Trophoblast cell (in vitro differentiated cells and primary cell): Measurements from ENCODE around the gene RGS1.

Source experiments
- DNase-seq, 2 donors: peaks; one replicate each; pipeline ENCODE4 v3.0.0-alpha.2; 2016
- H2AFZ ChIP-seq: 2 replicates; pipeline ENCODE4 v1.6.1; 2013; ENCODE audit warnings: low read length, moderate library complexity, mild to moderate bottlenecking; ENCODE audit not compliant: insufficient read depth, poor library complexity
- H2AK5ac ChIP-seq: 2 replicates; pipeline ENCODE4 v1.6.1; 2013; ENCODE audit warnings: mild to moderate bottlenecking, low read length
- H2BK120ac ChIP-seq: 2 replicates; pipeline ENCODE4 v1.6.1; 2013; ENCODE audit warnings: low read length, mild to moderate bottlenecking, moderate library complexity; ENCODE audit not compliant: insufficient read depth, poor library complexity
- H2BK12ac ChIP-seq: 2 replicates; pipeline ENCODE4 v1.6.1; 2013; ENCODE audit warnings: mild to moderate bottlenecking, low read length, moderate library complexity
- H2BK5ac ChIP-seq: 2 replicates; pipeline ENCODE4 v1.6.1; 2013; ENCODE audit warnings: low read length, low read depth, moderate library complexity, mild to moderate bottlenecking; ENCODE audit not compliant: poor library complexity
- H3K14ac ChIP-seq: 2 replicates; pipeline ENCODE4 v1.6.1; 2013; ENCODE audit warnings: mild to moderate bottlenecking, low read length
- H3K18ac ChIP-seq: 2 replicates; pipeline ENCODE4 v1.6.1; 2013; ENCODE audit warnings: mild to moderate bottlenecking, low read length
- H3K23ac ChIP-seq: 2 replicates; pipeline ENCODE4 v1.6.1; 2013; ENCODE audit warnings: low read length
- H3K27ac ChIP-seq: 2 replicates; pipeline ENCODE4 v1.5.1; 2013; ENCODE audit warnings: low read depth, mild to moderate bottlenecking, inconsistent platforms, low read length, moderate library complexity
- H3K27me3 ChIP-seq: 2 replicates; pipeline ENCODE4 v1.6.1; 2013; ENCODE audit warnings: inconsistent platforms, mild to moderate bottlenecking, low read length, moderate library complexity; ENCODE audit not compliant: insufficient read depth
- H3K36me3 ChIP-seq, 2 experiments: 1 replicate in 1 of 2; 2 replicates in 1 of 2; pipeline ENCODE4 v1.6.1; 2013; ENCODE audit warnings: low read length in 2 of 2, mild to moderate bottlenecking in 2 of 2, moderate library complexity in 1 of 2; ENCODE audit not compliant: insufficient read depth in 2 of 2, control insufficient read depth in 1 of 2
- H3K4ac ChIP-seq: 2 replicates; pipeline ENCODE4 v1.6.1; 2013; ENCODE audit warnings: low read depth, mild to moderate bottlenecking, low read length, moderate library complexity
- H3K4me1 ChIP-seq, 2 experiments: 1 replicate in 1 of 2; 2 replicates in 1 of 2; pipeline ENCODE4 v1.6.1; 2013; ENCODE audit warnings: low read length in 2 of 2, mild to moderate bottlenecking in 2 of 2, moderate library complexity in 1 of 2; ENCODE audit not compliant: insufficient read depth in 2 of 2, control insufficient read depth in 1 of 2
- H3K4me2 ChIP-seq: 2 replicates; pipeline ENCODE4 v1.6.1; 2013; ENCODE audit warnings: inconsistent platforms, mild to moderate bottlenecking, low read length, moderate library complexity
- H3K4me3 ChIP-seq: 2 replicates; pipeline ENCODE4 v1.5.1; 2013; ENCODE audit warnings: mild to moderate bottlenecking, low read depth, low read length, inconsistent platforms
- H3K79me1 ChIP-seq: one replicate; pipeline ENCODE4 v1.6.1; 2013; ENCODE audit warnings: low read length
- H3K79me2 ChIP-seq: 2 replicates; pipeline ENCODE4 v1.6.1; 2013; ENCODE audit warnings: low read length, mild to moderate bottlenecking; ENCODE audit not compliant: control insufficient read depth, insufficient read depth, poor library complexity
- H3K9ac ChIP-seq: 2 replicates; pipeline ENCODE4 v1.6.1; 2013; ENCODE audit warnings: mild to moderate bottlenecking, low read length
- H3K9me3 ChIP-seq: 2 replicates; pipeline ENCODE4 v1.6.1; 2013; ENCODE audit warnings: low read depth, mild to moderate bottlenecking, control low read depth, inconsistent platforms, low read length; ENCODE audit not compliant: insufficient read depth
- H4K12ac ChIP-seq: 2 replicates; pipeline ENCODE4 v1.6.1; 2013; ENCODE audit warnings: low read depth, mild to moderate bottlenecking, low read length, moderate library complexity
- H4K8ac ChIP-seq: 2 replicates; pipeline ENCODE4 v1.6.1; 2013; ENCODE audit warnings: low read depth, mild to moderate bottlenecking, low read length, moderate library complexity
- H4K91ac ChIP-seq: one replicate; pipeline ENCODE4 v1.6.1; 2013; ENCODE audit warnings: low read depth, mild to moderate bottlenecking, low read length, moderate library complexity
- WGBS: extraction: QIAGEN DNeasy Blood & Tissue Kit; methylation state at CpG from one replicate; pipeline ENCODE4 v1.1.7; 2013; ENCODE audit warnings: missing lambda C conversion rate; ENCODE audit not compliant: insufficient read length, insufficient coverage; ENCODE audit errors: extremely low coverage; 5-methylcytosine and 5-hydroxymethylcytosine counted together

RGS1 gene

DNA sequence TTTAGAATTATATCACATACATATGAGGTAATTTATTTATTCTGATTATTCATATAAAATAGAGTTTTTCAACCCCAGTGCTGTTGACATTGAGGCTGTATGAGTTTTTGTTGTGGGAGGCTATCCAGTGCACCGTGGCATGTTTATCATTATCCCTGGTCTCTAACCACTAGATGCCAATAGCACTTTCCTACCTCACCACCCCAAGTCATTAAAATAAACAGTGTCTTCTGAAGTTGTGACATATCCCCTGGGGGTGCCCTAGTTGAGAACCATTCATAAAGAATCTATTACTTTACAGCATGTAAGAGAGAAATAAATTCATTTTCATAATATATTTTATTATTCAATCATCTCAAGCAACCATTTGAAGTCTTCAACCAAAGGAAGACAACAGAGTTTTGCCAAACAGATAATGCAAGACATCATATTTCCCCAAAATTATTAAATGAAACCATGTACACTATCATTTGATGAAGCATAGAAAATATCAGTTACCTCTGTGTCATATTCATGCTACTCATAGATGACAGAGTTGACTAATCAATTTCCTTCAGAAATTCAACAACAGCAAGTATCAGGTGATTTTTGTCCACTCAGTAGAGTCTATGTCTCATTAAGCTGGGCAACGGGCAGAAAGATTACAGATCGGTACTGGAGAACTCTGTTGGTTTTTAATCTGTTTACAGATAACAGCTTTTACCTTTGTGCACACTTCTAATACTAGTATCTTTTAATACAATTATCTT is 39.5 kb upstream of the RGS1 start:
- H3K36me3 ChIP-seq, result no peaks in the 10 kb centered on the region
- no peak overlapping the region for H3K27ac ChIP-seq
- H2AFZ ChIP-seq, result no peak overlapping the region
- H2BK5ac ChIP-seq, result no peak overlapping the region
- H3K9me3 ChIP-seq, result no peaks in the 10 kb centered on the region
- no peak overlapping the region for H4K12ac ChIP-seq
- H3K18ac ChIP-seq, result no peak overlapping the region
- H3K4me3 ChIP-seq, result no peak overlapping the region
- H3K79me2 ChIP-seq, result peaks cover 2% of the 10 kb centered on the region
- no CpG with 5 or more reads among the region's 3 CpGs for WGBS
- no peak overlapping the region for H4K8ac ChIP-seq
- no peak overlapping the region for H3K9ac ChIP-seq
- no peak overlapping the region for H4K91ac ChIP-seq
- H3K4ac ChIP-seq, result no peak overlapping the region
- no peak overlapping the region for H2BK12ac ChIP-seq
- H3K14ac ChIP-seq, result no peak overlapping the region
- no peak overlapping the region for H3K4me2 ChIP-seq
- no peak overlapping the region for H2BK120ac ChIP-seq
- no peaks in the 10 kb centered on the region for H3K27me3 ChIP-seq
- no peak for DNase-seq
- H3K23ac ChIP-seq, result no peak overlapping the region
- no peak overlapping the region for H2AK5ac ChIP-seq
- H3K4me1 ChIP-seq, result peaks cover 7 to 9% of the 10 kb centered on the region in 2 experiments
- peaks cover 12% of the 10 kb centered on the region for H3K79me1 ChIP-seq

DNA sequence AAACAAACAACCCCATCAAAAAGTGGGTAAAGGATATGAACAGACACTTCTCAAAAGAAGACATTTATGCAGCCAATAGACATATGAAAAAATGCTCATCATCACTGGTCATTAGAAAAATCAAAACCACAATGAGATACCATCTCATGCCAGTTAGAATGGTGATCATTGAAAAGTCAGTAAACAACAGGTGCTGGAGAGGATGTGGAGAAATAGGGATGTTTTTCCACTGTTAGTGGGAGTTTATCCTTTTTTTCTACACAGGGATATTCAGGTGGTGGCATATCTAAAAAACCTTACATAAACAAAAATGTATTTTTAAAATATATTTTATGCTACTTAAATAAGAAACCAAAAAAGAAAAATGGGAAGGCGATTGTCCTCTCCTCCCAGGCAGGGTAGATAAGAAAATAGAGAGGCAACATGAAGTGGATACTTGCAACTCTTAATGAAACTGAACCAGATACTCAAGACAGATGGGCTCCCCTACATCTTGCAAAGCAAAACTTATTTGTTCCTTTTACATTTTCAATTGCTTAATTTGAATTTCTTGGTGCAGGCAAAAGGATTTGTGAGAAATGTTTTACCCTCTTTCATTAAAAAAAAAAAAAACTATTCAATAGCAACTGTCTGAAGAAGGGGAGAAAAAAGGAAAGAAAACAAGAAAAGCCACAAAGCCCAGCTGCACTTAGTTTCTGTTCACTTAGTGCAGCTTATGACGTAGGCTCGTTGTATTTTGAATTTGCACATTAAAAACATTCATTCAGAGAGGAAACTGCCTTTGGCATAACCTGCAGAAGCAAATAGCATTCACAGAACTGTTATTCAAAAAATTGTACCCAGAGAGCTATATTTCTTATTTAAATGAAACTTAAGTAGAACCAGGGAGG is 36.9 kb upstream of the RGS1 start:
- H3K9ac ChIP-seq, result no peak overlapping the region
- peak overlapping the region; percentile 49 for H2BK5ac ChIP-seq
- no peak overlapping the region for H4K12ac ChIP-seq
- DNase-seq, result no peak
- H3K18ac ChIP-seq, result no peak overlapping the region
- no peak overlapping the region for H2BK12ac ChIP-seq
- peaks cover 7 to 10% of the 10 kb centered on the region in 2 experiments for H3K4me1 ChIP-seq
- peaks cover 15% of the 10 kb centered on the region for H3K79me1 ChIP-seq
- H3K36me3 ChIP-seq, result no peaks in the 10 kb centered on the region
- peak overlapping the region; percentile 98 for H3K27ac ChIP-seq
- no peak overlapping the region for H2AK5ac ChIP-seq
- no peak overlapping the region for H3K14ac ChIP-seq
- no peaks in the 10 kb centered on the region for H3K9me3 ChIP-seq
- H3K4me3 ChIP-seq, result no peak overlapping the region
- H4K91ac ChIP-seq, result no peak overlapping the region
- no CpG with 5 or more reads among the region's 3 CpGs for WGBS
- no peaks in the 10 kb centered on the region for H3K27me3 ChIP-seq
- no peak overlapping the region for H2BK120ac ChIP-seq
- H3K79me2 ChIP-seq, result peaks cover 2% of the 10 kb centered on the region
- no peak overlapping the region for H3K4ac ChIP-seq
- H2AFZ ChIP-seq, result no peak overlapping the region
- H3K4me2 ChIP-seq, result no peak overlapping the region
- peak overlapping the region; percentile 91 for H4K8ac ChIP-seq
- H3K23ac ChIP-seq, result no peak overlapping the region

DNA sequence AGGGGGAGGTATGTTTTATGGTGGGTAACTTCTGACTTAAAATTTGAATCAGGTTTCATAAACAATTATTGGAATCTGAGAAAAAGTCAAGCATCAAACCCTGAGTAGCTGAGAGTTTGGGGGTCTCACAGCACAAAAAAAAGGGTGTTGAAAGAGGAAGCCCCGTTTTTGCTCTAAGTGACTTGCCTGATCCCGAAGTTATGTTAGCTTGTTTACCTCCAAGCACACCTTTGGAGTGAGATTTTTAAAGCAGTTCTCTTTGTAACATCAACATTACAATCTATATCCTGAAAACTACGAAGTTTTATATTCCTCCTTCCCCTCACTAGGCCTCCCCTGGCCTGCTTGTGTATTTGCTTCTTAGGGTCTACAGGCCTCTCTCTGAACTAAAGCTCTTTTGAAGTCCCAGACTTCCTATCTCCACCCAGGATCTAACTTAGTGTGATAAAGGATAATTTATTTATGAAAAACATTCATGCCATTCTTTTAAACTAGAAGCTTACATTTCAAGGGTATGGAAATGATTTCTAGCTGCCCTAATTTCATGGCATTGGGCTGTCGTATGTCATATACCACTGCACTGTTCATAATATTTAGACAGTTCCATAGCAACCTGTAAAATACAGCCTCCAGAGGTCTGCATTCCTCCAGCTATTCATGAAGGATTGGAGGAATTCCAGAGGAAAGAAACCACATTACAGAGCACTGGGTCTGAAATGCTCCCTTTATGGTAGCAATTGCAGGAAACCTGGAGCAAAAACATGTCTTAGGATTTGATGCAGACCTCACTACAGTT is 36.1 kb upstream of the RGS1 start:
- Histone ChIP-seq H3K18ac (no peak overlapping the region), H2BK5ac (peak overlapping the region; percentile 98), H4K91ac (peak overlapping the region; percentile 94), H2BK12ac (peak overlapping the region; percentile 96), H2BK120ac (peak overlapping the region; percentile 98), H2AFZ (no peak overlapping the region), H3K4ac (peak overlapping the region; percentile 55), H3K9ac (no peak overlapping the region), H3K14ac (peak overlapping the region; percentile 77), H4K8ac (peak overlapping the region; percentile 91), H3K27me3 (no peaks in the 10 kb centered on the region), H3K27ac (peak overlapping the region; percentile 98), H3K79me1 (peaks cover 13% of the 10 kb centered on the region), H3K4me3 (no peak overlapping the region), H2AK5ac (no peak overlapping the region), H3K4me1 (peaks cover 4 to 7% of the 10 kb centered on the region in 2 experiments), H3K23ac (no peak overlapping the region), H4K12ac (no peak overlapping the region), H3K79me2 (peaks cover 2% of the 10 kb centered on the region), H3K4me2 (no peak overlapping the region), H3K9me3 (no peaks in the 10 kb centered on the region), H3K36me3 (no peaks in the 10 kb centered on the region)
- peak; percentile 74 to 97 for DNase-seq
- WGBS, result no CpG with 5 or more reads among the region's 4 CpGs

DNA sequence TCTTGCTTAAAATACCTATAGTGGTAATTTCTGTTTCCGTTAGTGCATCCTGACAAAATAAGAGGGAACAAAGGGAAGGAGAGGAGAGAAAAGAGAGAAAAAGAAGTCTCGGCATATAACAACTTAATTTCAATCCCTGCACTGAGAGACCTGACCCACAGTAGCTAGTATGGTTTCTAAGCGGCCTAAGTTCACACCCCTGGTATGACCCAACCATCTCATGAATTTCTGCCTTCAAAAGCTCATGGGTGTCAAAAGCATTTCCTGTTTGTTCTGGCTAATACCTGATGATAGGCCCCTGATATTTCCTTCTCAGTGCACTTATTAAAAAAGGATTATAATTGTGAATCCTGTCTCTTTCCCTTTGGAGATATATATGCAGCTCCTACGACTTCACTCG is 32.1 kb upstream of the RGS1 start:
- Histone ChIP-seq H3K79me1 (peaks cover 10% of the 10 kb centered on the region), H3K23ac (no peak overlapping the region), H3K27me3 (no peaks in the 10 kb centered on the region), H4K12ac (no peak overlapping the region), H3K4ac (no peak overlapping the region), H2BK5ac (no peak overlapping the region), H4K91ac (peak overlapping the region; percentile 2), H3K27ac (no peak overlapping the region), H3K79me2 (no peaks in the 10 kb centered on the region), H4K8ac (no peak overlapping the region), H3K4me2 (no peak overlapping the region), H3K4me1 (peaks cover 0 to 6% of the 10 kb centered on the region in 2 experiments), H3K4me3 (no peak overlapping the region), H3K9me3 (no peaks in the 10 kb centered on the region), H3K14ac (no peak overlapping the region), H2BK12ac (no peak overlapping the region), H2AFZ (no peak overlapping the region), H3K18ac (no peak overlapping the region), H3K36me3 (no peaks in the 10 kb centered on the region), H2AK5ac (no peak overlapping the region), H2BK120ac (no peak overlapping the region), H3K9ac (no peak overlapping the region)
- no CpG with 5 or more reads among the region's 5 CpGs for WGBS
- no peak for DNase-seq
